GM18508 (cell line): ENCODE results near the gene NUDT5.
"Not testable (repeated sequence)": the region's sequence is repeated elsewhere in the genome, so short reads cannot be mapped to it uniquely, and the experiment has no call there.

Source experiments
- ATAC-seq: cut with Tn5 transposase; IDR thresholded peaks from one replicate; pipeline ENCODE4 v1.9.1; 2021; ENCODE audit warnings: moderate number of reproducible peaks; ENCODE audit not compliant: insufficient read depth, unreplicated experiment

Gene NUDT5

DNA sequence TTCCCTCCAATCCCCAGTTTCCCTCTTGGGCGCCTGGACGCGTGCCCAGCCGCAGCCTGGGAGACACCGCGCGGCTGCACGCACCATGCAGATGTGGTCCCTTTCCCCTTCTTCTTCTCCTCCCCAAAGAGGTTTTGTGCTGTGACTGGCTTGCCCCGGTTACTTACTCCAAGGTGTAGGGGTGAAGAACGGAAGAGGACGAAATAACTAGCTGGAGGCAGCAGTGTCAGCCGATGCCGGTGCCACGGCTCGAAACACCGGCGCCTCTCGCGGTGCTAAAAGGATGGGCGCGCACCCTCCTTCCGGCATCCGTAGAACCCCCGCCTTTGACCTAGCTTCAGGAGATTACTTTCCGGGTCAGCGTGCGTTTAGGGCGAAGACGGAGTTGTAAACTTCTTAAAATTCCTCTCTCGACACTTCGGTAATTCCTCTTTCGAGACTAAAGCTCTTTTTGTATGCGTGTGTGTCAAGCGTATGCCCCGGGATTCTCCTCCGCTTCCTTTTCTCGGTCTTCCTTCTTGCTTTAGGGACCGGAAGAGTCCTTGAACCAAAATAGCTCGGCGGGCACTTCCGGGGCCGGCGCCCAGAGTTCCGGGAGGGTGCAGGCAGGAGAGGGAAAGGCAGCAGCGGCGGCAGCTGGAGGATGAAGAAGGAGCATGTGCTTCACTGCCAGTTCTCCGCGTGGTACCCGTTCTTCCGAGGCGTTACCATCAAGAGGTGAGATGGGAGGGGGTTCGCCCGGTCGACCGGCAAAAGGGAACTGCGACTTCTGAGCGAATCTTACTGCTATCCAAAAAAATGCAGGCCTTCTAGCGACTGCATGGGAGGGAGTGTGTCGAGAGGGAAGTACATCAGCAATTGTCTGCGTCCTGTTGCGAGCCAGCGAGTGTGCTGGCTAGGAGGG, at the start of gene NUDT5, which contains the start of gene CDC123:
NUDT5 (minus strand) TSS at position 289 of the 904 bp plus-strand sequence. CDS start 9,600 bp downstream, outside the sequence.
CDC123 (plus strand) TSS at position 586 of the 904 bp plus-strand sequence; CDS start at position 644, 58 bp downstream.
- peak; percentile 53 for ATAC-seq

DNA sequence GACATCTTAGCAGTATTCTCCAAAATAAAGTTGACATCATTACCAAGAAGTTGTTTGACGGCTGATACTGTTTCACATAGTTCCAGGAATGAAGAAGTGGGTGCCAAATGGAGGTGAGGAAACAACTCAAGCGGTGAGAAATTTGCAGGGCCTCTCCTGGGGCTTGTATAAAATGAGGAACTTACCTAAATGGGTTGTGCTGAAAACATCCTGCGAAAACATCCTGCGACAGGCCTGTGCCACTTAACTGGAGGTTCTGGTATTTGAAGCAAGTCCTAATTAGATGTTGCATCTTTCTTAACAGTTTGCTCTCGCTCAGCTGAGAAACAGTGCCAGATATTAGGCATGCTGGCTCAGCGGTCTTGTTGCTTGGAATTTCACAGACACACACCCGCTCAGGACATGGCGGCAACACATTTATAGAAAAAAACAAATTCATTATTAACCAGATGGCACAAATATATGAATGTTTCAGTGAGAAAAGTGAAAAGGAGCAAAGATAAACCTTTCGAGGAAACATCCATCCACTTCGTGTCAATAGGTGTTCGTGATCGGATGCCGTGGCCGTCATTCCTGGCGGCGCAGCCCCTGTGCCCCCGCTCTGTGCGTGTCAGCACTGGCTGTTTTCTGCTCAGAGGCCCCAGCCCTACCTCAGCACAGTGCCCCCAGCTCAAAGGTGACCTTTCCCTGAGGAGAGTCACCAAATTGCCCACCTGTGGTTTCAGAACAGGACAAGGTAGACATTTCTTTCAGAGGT, 48.4 kb upstream of the NUDT5 start:
- ATAC-seq = no peak

DNA sequence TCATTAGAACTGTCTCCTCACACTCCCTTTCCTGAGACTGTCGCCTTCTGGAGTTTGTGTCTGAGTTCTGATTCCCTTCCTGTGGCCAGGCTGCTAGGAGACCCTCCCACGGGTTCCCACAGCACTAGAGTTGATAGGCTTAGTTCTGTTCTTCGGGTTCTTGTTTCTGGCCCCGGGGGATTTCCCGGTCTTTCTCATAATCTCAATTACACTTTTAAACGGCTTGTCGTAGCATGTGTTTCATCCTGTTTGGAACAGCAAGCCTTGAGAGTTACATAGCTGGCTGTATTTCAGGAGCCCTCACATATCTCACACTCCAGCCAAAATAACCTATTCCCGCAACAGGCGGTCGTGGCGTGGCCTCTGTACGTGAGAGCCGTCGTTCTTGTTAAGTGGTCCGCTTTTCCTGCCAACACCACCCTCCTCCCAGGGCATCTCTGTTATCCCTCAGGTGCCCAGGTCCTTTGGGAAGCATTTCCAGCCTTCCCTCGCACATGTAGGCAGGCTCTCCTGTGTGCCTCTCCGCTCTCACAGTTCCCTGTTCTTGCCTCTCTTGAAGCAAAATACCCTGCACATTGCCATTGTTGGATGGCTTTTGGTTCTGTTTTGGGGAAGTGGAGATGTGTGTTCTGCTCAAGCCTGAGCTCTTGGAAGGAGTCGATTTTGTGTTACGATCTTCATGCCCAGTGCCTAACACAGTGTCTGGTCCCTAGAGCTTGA, 46.3 kb upstream of the NUDT5 start:
- no peak for ATAC-seq

- ATAC-seq = no peak
Measured at GRCh38 chr10:12238821-12239220, 43.1 kb upstream of the NUDT5 start.

- ATAC-seq = no peak
Measured at GRCh38 chr10:12237265-12238220, 41.9 kb upstream of the NUDT5 start.

DNA sequence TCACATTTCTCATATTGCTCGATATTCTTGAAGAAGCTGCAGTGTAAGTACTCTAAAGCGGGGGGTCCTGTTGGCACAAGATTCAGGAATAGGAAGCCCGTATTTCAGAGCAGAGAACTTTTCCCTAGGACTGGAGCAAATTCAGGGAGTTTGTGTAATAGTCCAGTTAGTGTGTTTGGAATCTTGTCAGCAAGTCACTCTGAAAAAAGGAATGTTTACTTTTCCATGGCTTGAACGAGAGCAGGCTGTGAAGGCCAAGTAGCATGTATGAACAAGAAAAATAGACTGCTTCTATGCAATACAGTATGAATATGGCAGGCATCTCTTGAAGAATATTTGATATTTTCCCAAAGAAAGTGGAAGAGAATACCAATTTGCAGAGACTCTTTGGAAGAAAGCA, 40.1 kb upstream of the NUDT5 start:
- no peak for ATAC-seq

DNA sequence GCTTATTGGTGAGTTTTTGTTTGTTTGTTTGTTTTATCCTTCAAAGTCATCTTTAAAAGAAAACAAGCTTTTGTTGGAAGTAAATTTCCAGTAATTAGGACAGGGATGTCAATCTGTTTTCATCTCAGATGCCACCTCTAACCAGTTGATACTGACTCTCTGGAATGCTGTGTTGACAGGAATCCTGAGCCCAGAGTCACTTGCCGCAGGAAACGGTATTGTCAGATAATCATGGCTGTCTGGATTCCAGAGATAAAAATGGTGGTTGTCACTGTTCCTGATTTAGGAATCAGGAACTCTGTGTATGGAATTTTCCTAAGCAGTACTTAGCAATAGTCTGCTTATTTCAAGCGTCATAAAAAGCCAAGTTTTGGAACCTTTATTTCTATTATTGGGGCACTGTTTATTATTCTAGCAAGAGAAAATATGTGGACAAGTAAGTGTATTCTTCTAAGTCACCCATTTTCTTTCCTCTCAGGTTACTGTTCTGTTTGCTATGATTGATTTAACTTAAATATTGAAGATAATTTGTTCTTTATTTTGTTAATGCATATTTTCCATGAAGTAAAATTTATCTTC, 39.5 kb upstream of the NUDT5 start:
- ATAC-seq = no peak

- not testable (repeated sequence) for ATAC-seq
Measured at GRCh38 chr10:12234687-12235086, 39.0 kb upstream of the NUDT5 start.

DNA sequence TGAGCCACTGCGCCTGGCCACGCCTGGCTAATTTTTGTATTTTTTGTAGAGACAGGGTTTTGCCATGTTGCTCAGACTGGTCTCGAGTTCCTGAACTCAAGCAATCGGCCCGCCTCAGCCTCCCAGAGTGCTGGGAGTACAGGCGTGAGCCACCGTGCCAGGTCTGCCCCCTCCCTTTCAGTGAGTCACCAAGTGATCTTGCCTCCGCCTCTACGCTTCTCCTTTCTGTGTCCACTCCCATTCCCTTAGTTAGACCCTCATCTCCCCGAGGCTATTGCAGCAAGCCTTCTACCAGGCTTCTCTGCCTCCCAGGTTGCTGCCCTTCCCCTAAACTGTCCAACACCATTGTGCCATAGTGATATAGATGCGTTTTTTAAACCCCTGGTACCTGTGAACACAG, 33.2 kb upstream of the NUDT5 start:
- no peak for ATAC-seq

DNA sequence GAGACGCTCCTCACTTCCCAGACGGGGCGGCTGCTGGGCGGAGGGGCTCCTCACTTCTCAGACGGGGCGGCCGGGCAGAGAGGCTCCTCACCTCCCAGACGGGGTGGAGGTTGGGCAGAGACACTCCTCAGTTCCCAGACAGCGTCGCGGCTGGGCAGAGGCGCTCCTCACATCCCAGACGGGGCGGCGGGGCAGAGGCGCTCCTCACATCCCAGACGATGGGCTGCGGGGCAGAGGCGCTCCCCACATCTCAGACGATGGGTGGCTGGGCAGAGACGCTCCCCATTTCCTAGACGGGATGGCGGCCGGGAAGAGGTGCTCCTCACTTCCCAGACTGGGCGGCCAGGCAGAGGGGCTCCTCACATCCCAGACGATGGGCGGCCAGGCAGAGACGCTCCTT, 30.7 kb upstream of the NUDT5 start:
- not testable (repeated sequence) for ATAC-seq

GRCh38 chr10:12225444-12225843, 29.8 kb upstream of the NUDT5 start:
- ATAC-seq = no peak

DNA sequence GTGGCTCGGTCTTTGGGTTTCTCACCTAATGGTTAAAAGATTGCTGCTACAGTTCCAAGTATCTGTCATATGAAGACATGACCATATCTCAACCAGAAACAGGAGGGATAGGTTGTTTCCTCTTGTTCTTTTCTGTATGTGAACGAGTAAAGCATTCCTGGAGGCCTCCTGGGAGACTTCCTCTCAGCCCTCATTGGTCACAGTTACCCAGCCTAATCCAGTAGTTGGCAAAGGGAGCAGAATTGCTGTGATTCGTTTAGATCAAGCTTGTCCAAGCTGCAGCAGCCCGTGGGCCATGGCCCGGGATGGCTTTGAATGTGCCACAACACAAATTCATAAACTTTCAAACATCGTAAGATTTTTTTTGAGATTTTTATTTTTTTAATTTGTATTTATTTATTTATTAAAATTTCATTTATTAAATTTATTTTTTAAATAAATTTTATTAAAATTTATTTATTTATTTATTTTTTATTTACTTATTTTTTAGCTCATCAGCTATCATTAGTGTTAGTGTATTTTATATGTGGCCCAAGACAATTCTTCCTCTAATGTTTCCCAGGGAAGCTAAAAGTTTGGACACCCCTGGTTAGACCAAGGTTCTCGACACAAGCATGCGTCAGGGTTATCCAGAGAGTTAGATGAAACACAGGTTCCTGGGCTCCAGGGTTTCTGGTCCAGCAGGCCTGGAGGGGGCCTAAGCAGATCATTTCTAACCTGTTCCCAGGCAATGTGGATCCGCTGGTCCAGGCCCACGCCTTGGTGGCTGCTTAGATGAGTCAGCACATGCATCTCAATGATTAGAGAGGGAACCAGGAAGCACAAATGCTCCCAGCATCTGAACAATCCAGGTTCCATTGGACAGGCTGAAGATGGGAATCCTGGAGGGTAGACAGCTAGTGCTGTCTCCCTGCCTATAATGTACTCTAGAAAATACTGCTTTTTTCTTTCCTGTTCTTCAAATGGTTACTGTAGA, 25.9 kb upstream of the NUDT5 start:
- ATAC-seq = no peak

DNA sequence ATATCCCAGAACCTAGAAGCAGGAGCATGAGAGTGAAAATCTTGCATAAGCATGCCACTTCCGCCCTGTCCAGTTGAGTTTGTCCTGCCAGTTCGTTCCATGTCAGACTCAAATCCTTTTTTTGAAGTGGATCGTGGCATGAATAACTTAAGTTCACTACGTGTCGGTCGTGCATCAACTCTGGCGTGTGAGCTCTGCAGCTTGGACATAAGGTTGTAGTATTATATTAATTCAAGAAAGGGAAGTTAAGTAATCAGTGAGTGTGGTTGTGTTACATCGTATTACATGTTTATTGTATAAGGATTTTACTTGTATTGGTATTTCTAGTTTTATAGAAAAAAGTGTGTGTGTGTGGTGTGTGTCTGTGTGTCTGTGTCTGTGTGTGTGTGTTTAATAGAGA, 23.3 kb upstream of the NUDT5 start:
- no peak for ATAC-seq

DNA sequence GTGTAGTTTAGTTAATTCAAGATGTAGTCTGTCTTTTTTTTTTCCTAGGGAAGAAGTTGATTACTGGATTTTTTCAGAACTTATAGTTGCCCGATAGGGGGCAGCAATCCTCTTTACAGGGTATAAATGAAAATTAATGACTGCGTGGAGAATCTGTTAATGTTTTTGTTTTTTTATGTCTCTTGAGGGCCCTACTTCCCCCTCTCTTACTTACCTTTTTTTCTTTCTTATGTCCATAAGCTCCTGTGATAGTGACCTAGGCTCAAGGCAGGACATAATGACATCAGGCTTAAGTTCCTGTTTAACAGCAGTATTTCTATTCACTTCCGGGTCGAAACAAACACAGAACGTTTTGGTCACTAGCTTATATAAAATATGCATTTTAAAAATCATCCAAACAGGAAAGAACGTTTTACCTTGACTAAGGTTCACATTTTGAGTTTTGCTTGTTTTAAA, 19.1 kb upstream of the NUDT5 start:
- no peak for ATAC-seq

GRCh38 chr10:12214093-12214492, 18.4 kb upstream of the NUDT5 start:
- no peak for ATAC-seq

DNA sequence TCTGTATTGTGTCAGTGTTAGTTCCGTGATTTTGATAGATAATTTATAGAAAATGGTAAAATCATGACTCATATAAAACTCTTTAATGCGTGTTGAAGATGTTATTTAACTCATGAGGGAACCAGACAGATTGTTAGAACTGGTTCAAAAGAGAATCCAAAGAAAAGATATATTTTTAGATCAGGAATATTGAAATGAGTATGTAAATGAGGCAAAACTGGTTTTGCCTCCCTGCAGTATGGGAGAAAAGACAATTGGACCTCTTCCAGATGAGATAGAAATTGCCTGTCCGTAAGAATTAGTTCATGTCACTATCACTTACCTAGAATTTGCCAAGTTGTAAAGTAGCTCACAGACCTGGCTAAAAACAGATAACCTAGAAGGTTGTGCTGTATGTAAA, 17.9 kb upstream of the NUDT5 start:
- ATAC-seq = no peak

- ATAC-seq = no peak
Measured at GRCh38 chr10:12212454-12212853, 16.8 kb upstream of the NUDT5 start.

DNA sequence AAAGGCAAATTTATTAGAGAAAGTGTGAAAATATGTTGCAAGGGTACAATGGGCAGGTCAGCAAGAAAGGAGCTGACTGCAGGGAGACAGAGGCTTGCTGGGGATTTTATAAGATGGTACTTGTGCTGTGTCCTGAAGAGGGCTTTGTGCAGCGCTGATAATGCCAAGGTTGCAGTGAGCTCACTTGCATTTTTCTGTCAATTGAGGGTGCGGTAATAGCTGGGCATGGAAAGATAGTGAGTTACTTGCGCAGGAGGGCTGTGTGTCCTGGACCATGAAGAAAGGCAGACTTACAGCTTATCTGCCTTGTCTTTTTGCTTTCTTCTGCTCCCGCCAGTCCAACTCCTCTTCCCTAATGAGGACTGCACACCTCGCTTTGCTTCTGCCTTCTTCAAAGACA, 12.8 kb upstream of the NUDT5 start:
- no peak for ATAC-seq
